Ishikawa (cell line): ENCODE data around the gene RASGEF1C.

Experiments used
- CEBPB ChIP-seq: IDR thresholded peaks from 2 replicates; pipeline ENCODE4 v1.6.1; 2012
- CREB1 ChIP-seq: IDR thresholded peaks from 2 replicates; pipeline ENCODE4 v1.6.1; 2012; ENCODE audit warnings: low read depth
- EGR1 ChIP-seq: IDR thresholded peaks from 2 replicates; pipeline ENCODE4 v1.6.1; 2012
- EP300 ChIP-seq: IDR thresholded peaks from 2 replicates; pipeline ENCODE4 v1.6.1; 2012; ENCODE audit warnings: borderline replicate concordance
- FOXM1 ChIP-seq: IDR thresholded peaks from 2 replicates; pipeline ENCODE4 v1.6.1; 2012; ENCODE audit warnings: low read depth, borderline replicate concordance
- NFIC ChIP-seq: IDR thresholded peaks from 2 replicates; pipeline ENCODE4 v1.6.1; 2012
- RAD21 ChIP-seq: IDR thresholded peaks from 2 replicates; pipeline ENCODE4 v1.6.1; 2012; ENCODE audit warnings: low read depth
- TAF1 ChIP-seq: IDR thresholded peaks from 2 replicates; pipeline ENCODE4 v1.6.1; 2012; ENCODE audit warnings: low read depth, mild to moderate bottlenecking
- TCF12 ChIP-seq: IDR thresholded peaks from 2 replicates; pipeline ENCODE4 v1.6.1; 2012; ENCODE audit warnings: low read depth
- TEAD4 ChIP-seq: IDR thresholded peaks from 2 replicates; pipeline ENCODE4 v1.6.1; 2012
- YY1 ChIP-seq: IDR thresholded peaks from 2 replicates; pipeline ENCODE4 v1.6.1; 2012; ENCODE audit warnings: low read depth
- ZBTB7A ChIP-seq: IDR thresholded peaks from 2 replicates; pipeline ENCODE4 v1.6.1; 2012; ENCODE audit warnings: low read depth
- TF ChIP-seq, protein P1 (sequence below): IDR thresholded peaks from 2 replicates; pipeline ENCODE4 v1.6.1; 2012
- TF ChIP-seq, protein P2 (sequence below): IDR thresholded peaks from 2 replicates; pipeline ENCODE4 v1.6.1; 2012
- TF ChIP-seq, protein P3 (sequence below): IDR thresholded peaks from 2 replicates; pipeline ENCODE4 v1.6.1; 2012; ENCODE audit warnings: low read depth, mild to moderate bottlenecking

RASGEF1C gene

GRCh38 chr5:180133060-180133459, 76.0 kb downstream of the RASGEF1C start:
- TF ChIP-seq EP300: no peak
- no peak for TF ChIP-seq FOXM1
- TF ChIP-seq RAD21: no peak
- TF ChIP-seq TEAD4: no peak
- TF ChIP-seq TAF1: no peak
- TF ChIP-seq, protein P1, sequence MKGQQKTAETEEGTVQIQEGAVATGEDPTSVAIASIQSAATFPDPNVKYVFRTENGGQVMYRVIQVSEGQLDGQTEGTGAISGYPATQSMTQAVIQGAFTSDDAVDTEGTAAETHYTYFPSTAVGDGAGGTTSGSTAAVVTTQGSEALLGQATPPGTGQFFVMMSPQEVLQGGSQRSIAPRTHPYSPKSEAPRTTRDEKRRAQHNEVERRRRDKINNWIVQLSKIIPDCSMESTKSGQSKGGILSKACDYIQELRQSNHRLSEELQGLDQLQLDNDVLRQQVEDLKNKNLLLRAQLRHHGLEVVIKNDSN: no peak

DNA sequence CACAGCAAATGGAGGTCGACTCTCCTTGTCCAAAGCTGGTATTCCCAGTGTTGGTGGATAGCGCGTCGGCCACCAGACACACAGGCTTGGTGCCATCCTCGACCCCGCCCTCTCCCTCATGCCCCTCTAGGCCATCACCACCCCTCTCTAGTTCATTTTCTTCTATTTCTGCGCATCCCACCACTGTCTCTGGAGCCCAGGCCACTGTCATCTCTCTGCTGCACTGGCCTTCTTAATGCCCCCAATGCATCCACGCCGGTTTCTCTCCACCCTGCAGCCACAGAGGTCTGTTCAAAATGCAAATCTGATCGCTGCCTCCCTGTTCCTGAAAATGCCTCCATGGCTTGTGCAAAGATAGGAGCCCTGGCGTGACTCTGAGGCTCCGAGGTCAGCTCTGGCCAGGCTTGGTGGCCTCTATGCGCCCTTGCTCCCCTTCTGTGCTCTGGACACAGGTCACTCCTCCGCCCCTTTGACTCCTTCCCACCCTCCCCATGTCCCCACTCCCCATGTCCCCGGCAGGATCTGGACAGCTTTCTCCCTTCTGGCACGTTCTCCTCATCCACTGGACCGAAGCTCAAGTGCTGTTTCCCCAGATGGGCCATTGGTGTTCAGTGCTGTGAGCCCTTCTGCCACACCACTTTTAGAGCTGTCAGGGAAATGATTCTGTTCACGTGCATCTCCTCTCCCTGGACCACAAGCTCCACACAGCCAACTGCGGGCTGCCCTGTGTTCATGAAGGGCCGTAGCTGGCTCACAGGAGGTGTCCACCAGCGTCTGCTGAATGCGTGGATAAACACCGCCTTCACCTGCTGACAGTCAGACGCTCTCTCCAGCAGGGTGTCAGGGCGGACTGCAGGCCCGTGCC, 77.9 kb downstream of the RASGEF1C start:
- no peak for TF ChIP-seq TCF12
- TF ChIP-seq, protein P1: no peak

DNA sequence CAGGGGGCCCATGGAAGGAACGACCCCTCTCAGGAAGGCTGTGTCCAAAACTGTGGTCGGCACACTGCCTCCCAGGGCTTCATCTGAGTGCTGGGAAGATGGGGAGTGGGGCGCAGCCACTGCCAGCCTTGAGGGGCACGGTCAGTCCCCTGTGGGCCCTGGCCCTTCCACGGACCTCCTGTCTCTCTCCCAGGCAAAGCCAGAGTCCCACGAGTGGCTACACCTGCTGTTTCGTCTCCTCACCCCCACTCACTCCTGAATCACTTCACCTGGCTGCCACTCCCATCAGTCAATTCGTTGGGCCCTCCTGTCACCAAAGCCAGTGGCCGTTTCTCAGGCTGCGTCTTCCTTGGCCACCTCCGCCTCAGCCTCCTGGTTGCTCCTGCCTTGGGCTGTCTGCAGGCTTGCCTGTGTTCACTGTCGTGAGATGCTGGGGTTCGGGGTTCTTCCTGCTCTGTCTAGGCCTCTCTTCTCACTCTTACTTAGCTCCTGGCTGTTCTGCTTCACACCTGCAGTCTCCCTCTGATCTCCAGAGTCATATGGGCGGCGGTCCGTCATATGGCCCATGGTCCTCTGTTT, 78.6 kb downstream of the RASGEF1C start:
- TF ChIP-seq, protein P2, sequence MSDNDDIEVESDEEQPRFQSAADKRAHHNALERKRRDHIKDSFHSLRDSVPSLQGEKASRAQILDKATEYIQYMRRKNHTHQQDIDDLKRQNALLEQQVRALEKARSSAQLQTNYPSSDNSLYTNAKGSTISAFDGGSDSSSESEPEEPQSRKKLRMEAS: no peak
- TF ChIP-seq FOXM1 (no peak), TEAD4 (no peak), RAD21 (no peak), CEBPB (no peak), TAF1 (no peak), EGR1 (no peak), NFIC (no peak), ZBTB7A (no peak), EP300 (no peak), YY1 (no peak)
- TF ChIP-seq, protein P3, sequence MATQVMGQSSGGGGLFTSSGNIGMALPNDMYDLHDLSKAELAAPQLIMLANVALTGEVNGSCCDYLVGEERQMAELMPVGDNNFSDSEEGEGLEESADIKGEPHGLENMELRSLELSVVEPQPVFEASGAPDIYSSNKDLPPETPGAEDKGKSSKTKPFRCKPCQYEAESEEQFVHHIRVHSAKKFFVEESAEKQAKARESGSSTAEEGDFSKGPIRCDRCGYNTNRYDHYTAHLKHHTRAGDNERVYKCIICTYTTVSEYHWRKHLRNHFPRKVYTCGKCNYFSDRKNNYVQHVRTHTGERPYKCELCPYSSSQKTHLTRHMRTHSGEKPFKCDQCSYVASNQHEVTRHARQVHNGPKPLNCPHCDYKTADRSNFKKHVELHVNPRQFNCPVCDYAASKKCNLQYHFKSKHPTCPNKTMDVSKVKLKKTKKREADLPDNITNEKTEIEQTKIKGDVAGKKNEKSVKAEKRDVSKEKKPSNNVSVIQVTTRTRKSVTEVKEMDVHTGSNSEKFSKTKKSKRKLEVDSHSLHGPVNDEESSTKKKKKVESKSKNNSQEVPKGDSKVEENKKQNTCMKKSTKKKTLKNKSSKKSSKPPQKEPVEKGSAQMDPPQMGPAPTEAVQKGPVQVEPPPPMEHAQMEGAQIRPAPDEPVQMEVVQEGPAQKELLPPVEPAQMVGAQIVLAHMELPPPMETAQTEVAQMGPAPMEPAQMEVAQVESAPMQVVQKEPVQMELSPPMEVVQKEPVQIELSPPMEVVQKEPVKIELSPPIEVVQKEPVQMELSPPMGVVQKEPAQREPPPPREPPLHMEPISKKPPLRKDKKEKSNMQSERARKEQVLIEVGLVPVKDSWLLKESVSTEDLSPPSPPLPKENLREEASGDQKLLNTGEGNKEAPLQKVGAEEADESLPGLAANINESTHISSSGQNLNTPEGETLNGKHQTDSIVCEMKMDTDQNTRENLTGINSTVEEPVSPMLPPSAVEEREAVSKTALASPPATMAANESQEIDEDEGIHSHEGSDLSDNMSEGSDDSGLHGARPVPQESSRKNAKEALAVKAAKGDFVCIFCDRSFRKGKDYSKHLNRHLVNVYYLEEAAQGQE: no peak

- TF ChIP-seq, protein P1: no peak
- no peak for TF ChIP-seq YY1
- TF ChIP-seq, protein P2: no peak
- TF ChIP-seq, protein P3: no peak
- TF ChIP-seq TEAD4: no peak
- TF ChIP-seq CREB1: no peak
These were observed 79.5 kb downstream of the RASGEF1C start for GRCh38 chr5:180129291-180130190.

DNA sequence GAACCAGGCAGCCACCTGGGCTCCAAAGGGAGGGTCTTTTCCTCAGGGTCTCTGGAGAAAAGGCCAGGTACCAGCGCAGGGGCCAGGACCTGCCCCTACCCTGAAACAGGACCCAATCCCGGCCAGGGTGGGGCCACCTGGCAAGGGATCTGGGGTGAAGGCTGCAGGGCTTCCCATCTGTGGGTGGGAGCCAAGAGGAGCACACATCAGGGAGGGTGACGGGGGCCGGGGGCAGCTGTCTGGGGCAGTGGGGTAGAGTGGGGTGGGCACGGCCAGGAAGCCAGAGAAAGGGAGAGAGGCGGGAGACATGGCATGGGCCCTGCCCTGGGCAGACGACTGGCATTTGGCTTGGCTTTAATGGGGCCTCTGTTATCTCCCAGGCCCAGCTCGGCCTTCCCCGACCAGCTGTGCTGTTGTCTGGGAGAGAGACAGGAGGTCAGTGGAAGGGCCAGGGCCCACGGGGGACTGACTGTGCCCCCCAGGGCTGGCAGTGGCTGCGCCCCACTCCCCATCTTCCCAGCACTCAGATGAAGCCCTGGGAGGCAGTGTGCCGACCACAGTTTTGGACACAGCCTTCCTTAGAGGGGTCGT, 80.2 kb downstream of the RASGEF1C start:
- TF ChIP-seq ZBTB7A: no peak
- no peak for TF ChIP-seq EGR1
- no peak for TF ChIP-seq TCF12
- no peak for TF ChIP-seq CEBPB
- TF ChIP-seq TEAD4: no peak
- TF ChIP-seq, protein P1: no peak
- TF ChIP-seq NFIC: no peak
- TF ChIP-seq, protein P2: no peak
- TF ChIP-seq FOXM1: no peak
- no peak for TF ChIP-seq EP300
- TF ChIP-seq RAD21: no peak
- no peak for TF ChIP-seq YY1
- TF ChIP-seq CREB1: no peak
- TF ChIP-seq, protein P3: no peak
- TF ChIP-seq TAF1: no peak
